Putamen (tissue), 1 donor: Measurements from ENCODE around the gene GLTP.

Experiments used
- DNase-seq: peaks from one replicate; pipeline ENCODE4 v3.0.0-alpha.2; 2016; ENCODE audit warnings: low spot score

GLTP gene

DNA sequence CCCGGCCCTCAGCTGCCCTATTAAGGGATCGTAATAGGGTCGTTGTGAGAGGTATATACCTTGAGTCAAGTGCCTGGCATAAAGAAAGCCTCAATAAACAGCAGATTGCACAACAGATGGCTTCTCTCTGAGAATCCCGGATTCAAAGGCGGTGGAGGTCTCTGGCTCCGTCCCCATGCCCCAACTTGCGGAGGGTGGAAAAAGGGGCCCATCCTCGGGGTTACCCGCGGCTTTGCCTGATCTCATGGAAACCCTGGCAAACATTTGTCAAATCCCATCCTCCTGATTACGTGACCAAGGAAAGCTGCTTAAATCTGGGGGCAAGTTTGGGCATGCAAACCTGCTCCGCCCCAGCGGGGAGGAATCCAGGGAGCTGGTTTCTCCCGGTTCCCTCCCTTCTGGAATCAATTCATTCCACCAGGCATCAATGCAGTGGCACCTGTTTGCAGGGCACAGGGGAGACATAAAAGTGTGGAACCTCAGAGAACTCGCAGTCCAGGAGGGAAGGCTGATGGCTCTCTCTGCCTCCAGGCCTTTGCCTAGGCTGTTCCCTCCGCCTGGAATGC lies 59.4 kb downstream of the GLTP start:
- no peak for DNase-seq

DNA sequence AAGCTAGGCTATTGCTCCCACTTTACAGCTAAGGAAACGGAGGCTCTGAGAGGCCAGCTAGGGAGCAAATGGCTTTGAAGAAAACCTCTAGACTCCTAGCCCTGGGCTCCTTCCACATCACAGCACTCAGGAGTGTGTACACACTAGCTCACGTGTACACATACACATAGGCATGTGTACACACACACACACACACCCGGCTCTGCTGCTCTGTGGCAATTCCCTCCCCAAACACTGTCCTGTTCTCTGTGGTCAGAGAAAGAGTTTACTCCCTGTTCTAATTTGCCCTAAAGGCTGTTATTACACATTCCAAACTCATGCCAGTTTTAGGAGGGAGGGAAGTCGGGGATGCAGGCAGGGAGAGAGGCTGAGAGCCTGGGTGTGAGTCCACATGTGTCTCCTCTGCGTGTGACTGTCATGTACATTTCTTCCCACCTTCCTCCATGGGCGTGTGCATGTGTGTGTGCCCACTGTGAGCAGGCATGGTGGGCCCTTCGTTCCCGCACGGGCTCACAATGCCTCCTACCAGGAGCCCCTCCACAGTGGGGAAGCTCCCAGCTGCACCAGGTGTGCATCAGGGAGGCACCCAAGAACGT lies 61.3 kb downstream of the GLTP start:
- DNase-seq = no peak

DNA sequence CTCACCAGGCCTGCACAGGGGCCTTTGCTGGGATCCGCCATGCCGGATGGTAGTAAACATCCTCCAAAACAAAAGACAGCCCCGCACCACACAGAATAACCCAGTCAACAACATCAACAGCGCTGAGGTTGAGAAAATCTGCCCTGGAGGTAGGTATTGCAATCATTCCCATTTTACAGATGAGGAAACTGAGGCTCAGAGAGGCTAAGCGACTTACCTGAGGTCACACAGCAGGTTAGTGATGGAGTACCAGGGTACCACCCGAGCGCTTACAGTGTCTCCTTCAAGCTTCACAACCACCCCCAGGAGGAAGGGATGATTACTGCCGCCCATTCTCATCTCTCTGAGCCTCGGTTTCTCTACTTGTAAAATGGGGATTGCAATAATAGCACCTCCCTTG lies 62.1 kb downstream of the GLTP start:
- no peak for DNase-seq

- DNase-seq = no peak
Measured at GRCh38 chr12:109817627-109818231, 62.6 kb downstream of the GLTP start.

- DNase-seq = no peak
Measured at GRCh38 chr12:109816870-109817269, 63.5 kb downstream of the GLTP start.

DNA sequence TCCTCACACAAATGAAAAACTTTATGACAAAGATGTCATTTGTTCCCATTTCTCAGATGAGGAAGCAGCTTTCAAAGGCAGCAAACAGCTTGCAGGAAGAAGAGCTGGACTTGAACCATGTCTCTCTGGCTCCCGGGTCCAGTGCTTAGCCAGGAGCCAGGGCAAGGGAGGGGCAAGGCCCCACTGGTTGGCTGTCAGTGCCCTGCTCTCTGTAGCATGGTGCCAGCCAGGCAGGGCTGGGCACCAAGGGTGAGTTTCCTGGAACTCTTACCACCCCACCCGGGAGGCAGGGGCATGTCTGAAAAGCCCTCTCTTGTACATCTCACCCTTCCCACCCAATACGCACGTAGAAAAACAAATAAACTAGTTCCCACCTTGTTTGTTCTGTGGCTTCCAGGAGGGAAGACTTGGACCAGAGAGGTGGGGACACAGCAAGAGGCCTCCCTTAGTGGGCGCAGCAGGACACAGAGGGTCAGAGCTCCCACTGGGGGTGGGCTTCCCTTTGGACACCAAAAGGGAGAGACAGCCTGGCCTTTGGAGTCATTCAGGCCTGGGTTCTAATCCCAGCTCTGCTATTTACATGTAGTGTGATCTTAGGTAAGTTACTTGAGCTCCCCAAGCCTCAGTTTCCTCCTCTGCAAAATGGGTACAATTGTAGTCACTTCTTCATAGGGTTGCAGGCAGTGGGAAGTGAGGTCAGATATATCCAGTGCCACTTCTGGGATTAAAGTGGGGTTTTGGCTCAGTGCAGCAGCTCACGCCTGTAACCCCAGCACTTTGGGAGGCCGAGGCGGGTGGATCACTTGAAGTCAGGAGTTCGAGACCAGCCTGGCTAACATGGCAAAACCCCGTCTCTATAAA lies 64.4 kb downstream of the GLTP start:
- DNase-seq = no peak

- DNase-seq = no peak
Measured at GRCh38 chr12:109815225-109815624, 65.1 kb downstream of the GLTP start.

- DNase-seq = no peak
Measured at GRCh38 chr12:109814600-109815150, 65.7 kb downstream of the GLTP start.

- DNase-seq = no peak
Measured at GRCh38 chr12:109813810-109814416, 66.4 kb downstream of the GLTP start.

DNA sequence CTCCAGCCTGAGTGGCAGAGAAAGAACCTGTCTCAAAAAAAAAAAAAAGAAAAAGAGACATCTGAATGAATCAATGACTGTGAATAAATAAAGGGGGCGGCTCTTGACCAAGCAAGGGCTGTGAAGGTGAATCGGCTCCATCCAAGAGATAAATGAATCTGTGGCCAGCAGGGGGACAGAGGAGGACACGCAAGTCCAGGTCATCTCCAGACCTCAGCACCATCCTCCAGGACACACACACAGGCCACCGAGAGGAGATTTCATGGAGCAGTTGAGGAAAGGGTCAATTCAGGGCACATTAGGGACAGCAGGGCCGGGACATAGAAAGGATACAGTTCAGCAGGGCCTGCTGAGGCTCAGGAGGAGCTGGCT lies 68.7 kb downstream of the GLTP start:
- no peak for DNase-seq

GRCh38 chr12:109810954-109811623 lies 69.3 kb downstream of the GLTP start:
- DNase-seq = no peak

DNA sequence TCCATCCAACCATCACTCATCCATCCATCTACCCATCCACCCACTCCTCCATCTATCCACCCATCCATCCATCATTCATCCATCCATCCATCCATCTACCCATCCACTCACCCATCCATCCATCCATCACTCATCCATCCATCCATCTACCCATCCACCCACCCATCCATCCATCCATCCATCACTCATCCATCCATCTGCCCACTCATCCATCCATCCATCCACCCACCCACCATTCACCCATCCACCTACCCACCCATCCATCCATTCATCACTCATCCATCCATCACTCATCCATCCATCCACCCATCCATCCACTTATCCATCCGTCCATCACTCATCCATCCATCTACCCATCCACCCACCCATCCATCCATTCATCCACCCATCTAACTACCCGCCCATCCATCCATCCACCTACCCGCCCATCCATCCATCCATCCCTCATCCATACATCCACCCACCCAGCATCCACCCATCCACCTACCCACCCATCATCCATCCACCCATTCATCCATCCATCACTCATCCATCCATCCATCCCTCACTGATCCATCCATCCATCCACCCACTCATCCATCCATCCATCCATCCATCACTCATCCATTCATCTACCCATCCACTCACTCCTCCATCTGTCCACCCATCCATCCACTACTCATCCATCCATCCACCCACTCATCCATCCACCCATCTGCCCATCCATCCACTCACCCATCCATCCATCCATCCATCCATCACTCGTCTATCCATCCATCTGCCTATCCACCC lies 71.3 kb downstream of the GLTP start:
- DNase-seq = no peak

DNA sequence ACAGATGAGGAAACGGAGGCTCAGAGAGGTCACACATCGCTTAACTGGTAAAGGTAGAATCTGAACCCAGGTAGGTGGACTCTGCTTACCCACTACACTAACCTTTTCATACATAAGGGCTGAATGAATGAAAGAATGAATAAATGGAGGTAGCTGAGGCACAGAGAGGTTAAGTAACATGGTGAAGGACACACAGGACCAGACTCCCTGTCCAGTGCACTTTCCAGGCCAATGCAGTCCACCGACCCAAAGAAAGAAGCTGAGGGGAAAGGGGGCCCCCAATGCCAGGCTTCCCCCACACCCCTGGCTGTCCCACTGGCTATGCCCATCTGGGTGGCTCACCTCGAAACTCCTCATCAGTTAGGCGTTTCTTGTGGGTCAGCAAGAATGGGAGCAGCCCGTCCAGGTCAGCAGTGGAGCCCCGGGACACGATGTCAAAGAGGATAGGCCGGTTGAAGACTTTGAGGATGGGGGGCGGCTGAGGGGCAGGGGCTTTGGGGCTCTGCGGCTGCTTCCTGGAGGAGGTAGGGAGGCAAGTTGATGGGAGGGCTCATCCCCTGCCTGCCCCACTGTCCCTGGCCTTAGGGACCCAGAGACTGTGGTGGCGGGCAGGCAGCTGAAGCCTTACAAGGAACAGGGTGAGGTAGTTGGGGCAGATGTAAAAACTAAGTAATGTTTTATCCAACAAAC lies 72.2 kb downstream of the GLTP start:
- DNase-seq = no peak

GRCh38 chr12:109804820-109805761 lies 75.2 kb downstream of the GLTP start:
- DNase-seq = peak; percentile 55

DNA sequence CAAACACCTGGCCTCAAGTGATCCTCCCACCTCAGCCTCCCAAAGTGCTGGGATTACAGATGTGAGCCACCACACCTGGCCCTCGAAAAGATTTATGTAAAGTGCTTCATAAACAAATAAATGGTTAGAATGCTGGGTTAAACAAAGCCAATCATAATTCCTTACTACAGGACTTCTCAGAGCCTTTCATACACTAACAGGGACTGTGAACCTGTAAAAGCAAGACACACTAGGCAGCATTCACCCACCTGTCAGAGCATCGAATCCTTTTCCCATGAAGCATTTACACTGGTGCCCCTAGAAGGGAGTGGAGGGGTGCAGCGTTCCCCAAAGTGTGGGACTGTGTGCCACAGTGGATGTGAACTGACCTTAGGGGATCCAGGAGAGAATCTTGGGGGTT lies 76.7 kb downstream of the GLTP start:
- DNase-seq = no peak

DNA sequence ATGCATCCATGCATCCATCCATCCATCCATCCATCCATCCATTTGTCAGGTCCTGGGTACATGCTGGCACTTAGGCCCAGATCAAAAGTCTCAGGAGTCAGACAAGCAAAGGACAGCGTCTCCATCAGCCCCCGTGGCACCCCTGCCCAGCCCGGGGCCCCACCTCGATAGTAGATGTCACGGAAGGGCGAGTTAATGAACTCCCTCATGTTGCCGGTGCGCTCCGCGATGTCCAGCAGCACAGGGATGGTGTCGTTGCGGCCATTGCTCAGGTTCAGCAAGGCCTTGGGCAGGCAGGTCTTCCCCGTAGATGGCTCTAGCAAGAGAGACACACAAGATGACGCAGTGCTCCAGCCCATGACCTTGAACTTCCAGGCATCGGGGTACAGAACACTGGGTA lies 77.5 kb downstream of the GLTP start:
- DNase-seq = no peak
